Measurements from ENCODE around the gene SLC6A13. TPM values are rescaled to one million over a fixed set of nuclear protein-coding genes. Genes with fewer than 3 reads are reported as not detected.

Gene SLC6A13
- total RNA-seq, 1 donor, result not detected

DNA sequence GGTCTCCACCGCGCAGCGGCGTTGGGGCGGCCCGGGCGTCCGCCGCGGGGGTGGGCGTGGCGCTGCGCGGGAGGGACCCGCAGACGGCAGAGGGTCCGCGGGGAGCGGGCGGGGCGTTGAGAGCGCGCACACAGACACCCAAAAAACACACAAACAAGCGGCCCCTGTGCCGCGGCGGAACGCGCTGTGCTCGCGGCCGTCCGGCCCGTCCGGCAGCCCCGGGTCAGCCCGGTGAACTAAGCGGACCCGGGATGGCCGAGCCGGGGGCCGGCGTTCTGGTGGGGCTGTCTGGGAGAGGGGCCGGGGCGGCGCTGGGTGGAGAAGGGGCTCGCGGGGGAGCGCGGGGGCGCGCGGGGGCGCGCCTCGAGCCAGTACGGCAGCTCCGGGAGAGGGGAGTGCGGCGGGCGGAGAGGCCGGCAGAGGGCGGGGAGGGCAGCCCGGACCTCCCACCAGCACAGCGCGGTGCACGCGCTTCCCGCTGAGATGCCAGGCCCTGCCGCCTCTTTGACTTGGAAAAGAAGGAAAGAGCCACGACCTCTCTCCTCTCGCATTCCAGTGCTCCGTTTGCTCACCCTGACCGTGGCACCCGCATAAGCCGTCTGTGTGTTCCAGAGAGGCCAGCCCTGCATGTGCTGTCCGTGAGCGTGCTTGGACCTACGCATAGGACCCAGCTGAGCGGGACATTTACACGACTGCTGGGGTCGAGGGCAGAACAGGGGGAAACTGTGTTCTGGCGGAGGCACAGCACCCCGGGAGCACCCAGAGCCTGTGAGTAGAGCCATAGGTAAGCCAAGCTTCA lies 59.0 kb downstream of the SLC6A13 start:
- TF ChIP-seq, protein P1, sequence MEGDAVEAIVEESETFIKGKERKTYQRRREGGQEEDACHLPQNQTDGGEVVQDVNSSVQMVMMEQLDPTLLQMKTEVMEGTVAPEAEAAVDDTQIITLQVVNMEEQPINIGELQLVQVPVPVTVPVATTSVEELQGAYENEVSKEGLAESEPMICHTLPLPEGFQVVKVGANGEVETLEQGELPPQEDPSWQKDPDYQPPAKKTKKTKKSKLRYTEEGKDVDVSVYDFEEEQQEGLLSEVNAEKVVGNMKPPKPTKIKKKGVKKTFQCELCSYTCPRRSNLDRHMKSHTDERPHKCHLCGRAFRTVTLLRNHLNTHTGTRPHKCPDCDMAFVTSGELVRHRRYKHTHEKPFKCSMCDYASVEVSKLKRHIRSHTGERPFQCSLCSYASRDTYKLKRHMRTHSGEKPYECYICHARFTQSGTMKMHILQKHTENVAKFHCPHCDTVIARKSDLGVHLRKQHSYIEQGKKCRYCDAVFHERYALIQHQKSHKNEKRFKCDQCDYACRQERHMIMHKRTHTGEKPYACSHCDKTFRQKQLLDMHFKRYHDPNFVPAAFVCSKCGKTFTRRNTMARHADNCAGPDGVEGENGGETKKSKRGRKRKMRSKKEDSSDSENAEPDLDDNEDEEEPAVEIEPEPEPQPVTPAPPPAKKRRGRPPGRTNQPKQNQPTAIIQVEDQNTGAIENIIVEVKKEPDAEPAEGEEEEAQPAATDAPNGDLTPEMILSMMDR (IDR thresholded peaks at IDR 0.05; ENCODE audit: insufficient read depth, low read length), result no peak
- peak overlapping the region; percentile 47 for H3K4me3 ChIP-seq (ENCODE audit: low read depth, low read length)
- DNase-seq (ENCODE audit: low read depth), result no peak

DNA sequence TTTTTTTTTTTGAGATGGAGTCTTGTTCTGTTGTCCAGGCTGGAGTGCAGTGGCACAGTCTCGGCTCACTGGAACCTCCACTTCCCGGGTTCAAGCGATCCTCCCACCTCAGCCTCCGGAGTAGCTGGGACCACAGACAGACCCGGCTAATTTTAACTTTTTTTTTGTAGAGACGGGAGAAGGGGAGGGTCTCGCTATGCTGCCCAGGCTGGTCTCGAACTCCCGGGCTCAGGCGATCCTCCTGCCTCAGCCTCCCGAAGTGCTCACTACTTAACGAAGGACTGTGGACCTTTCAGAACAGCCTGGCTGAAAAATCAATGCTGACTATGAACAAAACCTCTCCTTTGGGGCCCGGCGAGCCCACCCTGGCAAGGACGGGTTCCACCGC lies 59.6 kb downstream of the SLC6A13 start:
- no peak for DNase-seq (ENCODE audit: low read depth)
- H3K4me3 ChIP-seq (ENCODE audit: low read depth, low read length), result no peak overlapping the region
- TF ChIP-seq, protein P1 (IDR thresholded peaks at IDR 0.05; ENCODE audit: insufficient read depth, low read length), result no peak

DNA sequence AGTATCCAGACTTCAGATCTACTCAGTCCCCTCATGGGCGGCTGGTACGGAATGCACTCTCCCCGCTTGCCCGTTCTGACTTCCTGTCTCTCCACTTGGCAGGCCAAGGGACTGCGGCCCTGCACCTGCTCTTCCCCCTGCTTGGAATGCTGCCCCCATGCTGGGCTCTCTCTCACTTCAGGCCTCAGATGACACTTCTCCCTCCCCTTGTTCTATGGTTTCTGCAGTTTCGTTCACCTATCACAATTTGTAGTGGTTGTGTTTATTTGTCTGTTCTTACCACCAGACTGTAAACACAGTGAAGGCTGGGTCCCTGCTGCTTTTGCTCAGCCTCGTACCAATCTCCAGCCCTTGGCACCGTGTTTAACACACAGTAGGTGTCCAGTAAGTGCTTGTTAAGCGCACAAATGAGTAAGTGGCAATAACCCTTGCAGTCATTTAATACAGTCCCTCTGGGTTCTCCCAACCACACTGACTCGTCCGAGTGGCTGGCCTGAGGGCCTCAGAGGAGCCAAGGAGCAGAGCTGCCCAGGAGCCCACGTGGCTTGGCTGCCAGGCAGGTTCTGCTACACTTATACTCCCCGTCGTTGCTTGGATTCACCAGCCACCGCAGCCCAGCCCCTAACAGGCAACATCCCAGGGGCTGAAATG lies 60.4 kb downstream of the SLC6A13 start:
- TF ChIP-seq, protein P1 (IDR thresholded peaks at IDR 0.05; ENCODE audit: insufficient read depth, low read length), result no peak
- no peak overlapping the region for H3K4me3 ChIP-seq (ENCODE audit: low read depth, low read length)

DNA sequence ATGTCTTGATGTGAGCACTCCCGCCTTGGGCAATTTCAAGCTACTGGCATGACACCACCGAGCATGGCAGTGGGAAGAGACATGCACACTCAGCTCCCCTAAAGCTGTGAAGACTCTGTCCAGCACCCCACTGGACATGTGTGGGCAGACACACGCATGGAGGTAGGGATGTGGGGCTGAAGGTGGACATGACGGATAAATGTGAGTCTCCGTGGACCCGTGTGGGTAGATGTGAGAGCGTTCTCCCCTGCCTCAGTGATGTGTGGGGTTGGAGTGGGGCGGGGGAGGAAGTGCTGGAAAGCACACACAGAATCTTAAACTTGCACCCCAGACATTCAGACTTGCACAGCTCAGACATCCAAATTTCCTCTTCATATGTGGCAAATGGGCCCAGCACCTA lies 61.3 kb downstream of the SLC6A13 start:
- DNase-seq (ENCODE audit: low read depth), result no peak
- H3K4me3 ChIP-seq (ENCODE audit: low read depth, low read length), result no peak overlapping the region
- TF ChIP-seq, protein P1 (IDR thresholded peaks at IDR 0.05; ENCODE audit: insufficient read depth, low read length), result no peak

More for the DNA sequence above, 60.4 kb downstream of the SLC6A13 start:
- no peak for DNase-seq (ENCODE audit: low read depth)

DNA sequence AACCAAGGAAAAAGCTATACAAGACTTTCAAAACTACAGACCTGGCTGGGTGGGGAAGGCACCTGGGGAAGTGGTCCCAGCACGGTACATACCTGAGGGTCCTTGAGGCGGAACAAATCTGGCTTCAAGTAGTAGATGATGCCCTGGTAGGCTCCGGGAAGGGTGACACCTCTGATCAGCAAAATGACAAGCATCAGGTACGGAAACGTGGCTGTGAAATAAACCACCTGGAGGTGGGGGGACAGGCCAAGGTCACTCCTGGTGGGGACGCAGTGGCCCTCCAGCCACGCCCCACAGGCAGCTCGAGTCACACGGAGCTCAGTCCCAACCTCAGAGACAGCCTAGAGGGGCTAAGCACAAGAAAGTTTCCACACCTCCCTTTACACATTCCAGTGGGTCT lies 63.9 kb downstream of the SLC6A13 start:
- H3K4me3 ChIP-seq (ENCODE audit: low read depth, low read length), result no peak overlapping the region
- TF ChIP-seq, protein P1 (IDR thresholded peaks at IDR 0.05; ENCODE audit: insufficient read depth, low read length), result no peak
- DNase-seq (ENCODE audit: low read depth), result no peak

DNA sequence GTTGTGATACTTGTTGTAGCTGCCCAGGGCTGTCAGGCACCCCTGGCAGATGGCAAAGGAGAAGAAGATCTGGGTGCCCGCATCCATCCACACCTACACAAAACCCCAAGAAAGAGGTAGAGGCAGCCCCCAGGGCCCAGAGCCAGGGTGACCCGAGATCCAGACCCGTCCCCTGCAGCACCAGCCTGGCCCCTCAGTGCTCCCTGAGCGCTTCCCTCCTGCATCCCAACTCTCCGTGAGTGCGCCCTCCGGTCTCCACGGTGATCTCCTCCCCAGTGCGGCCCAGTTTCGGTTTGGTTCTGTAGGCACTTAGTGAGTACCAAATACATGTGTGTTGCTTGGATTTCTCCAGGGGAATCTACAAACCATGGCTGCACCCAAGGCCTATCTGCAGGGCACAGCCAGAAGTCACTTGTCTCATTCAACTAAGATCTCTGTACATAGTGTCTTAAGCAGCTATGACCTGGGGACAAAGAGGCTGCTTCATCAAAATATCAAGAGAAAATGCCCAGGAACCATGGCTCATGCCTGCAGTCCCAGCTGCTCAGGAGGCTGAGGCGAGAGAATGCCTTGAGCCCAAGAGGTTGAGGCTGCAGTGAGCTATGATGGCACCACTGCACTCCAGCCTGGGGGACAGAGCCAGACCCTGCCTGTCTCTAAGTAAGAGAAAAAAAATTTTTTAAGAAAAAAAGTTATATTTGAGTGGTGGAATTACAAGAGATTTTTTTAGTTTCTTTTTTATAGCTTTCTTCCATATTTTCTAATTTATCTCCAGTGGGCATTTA lies 64.5 kb downstream of the SLC6A13 start:
- no peak for DNase-seq (ENCODE audit: low read depth)
- no peak overlapping the region for H3K4me3 ChIP-seq (ENCODE audit: low read depth, low read length)
- TF ChIP-seq, protein P1 (IDR thresholded peaks at IDR 0.05; ENCODE audit: insufficient read depth, low read length), result no peak

All from fibroblast of the aortic adventitia (primary cell).